AG10803 (cell line): ENCODE results near the gene KRTAP2-2.
"Not testable (repeated sequence)": the region's sequence is repeated elsewhere in the genome, so short reads cannot be mapped to it uniquely, and the experiment has no call there.

Experiments
- DNase-seq: peaks from one replicate; pipeline ENCODE4 v3.0.0; 2010; ENCODE audit warnings: low read depth
- H3K4me3 ChIP-seq: 2 replicates; pipeline ENCODE4 v1.5.1; 2011; ENCODE audit warnings: mild to moderate bottlenecking, low read length, control low read depth
- CTCF ChIP-seq: conservative IDR thresholded peaks from 2 replicates; pipeline ENCODE4 v1.5.1; 2011; ENCODE audit warnings: mild to moderate bottlenecking, low read length, control low read depth, inconsistent platforms

Gene KRTAP2-2

GRCh38 chr17:41058741-41059140 is 3.7 kb upstream of the KRTAP2-2 start:
- no peak for TF ChIP-seq CTCF
- no peak overlapping the region for H3K4me3 ChIP-seq
- no peak for DNase-seq

- TF ChIP-seq CTCF, result no peak
- DNase-seq, result no peak
- no peak overlapping the region for H3K4me3 ChIP-seq
These were observed 2.5 kb upstream of the KRTAP2-2 start for GRCh38 chr17:41057547-41057946.

- not testable (repeated sequence) for H3K4me3 ChIP-seq, DNase-seq
These were observed 474 bp downstream of the KRTAP2-2 start for GRCh38 chr17:41054556-41054955.

GRCh38 chr17:41054025-41054424 is 1.0 kb downstream of the KRTAP2-2 start:
- no peak overlapping the region for H3K4me3 ChIP-seq
- DNase-seq, result no peak
- TF ChIP-seq CTCF, result no peak

- peak; percentile 87 for DNase-seq
- TF ChIP-seq CTCF, result no peak
- H3K4me3 ChIP-seq, result no peak overlapping the region
These were observed 2.5 kb downstream of the KRTAP2-2 start for GRCh38 chr17:41052566-41052965.

GRCh38 chr17:41049110-41049509 is 5.9 kb downstream of the KRTAP2-2 start:
- TF ChIP-seq CTCF, result no peak
- DNase-seq, result peak; percentile 85
- no peak overlapping the region for H3K4me3 ChIP-seq

- peak; percentile 80 for DNase-seq
- no peak for TF ChIP-seq CTCF
- H3K4me3 ChIP-seq, result no peak overlapping the region
These were observed 6.6 kb downstream of the KRTAP2-2 start for GRCh38 chr17:41048441-41048840.

GRCh38 chr17:41046735-41047465 is 8.1 kb downstream of the KRTAP2-2 start, which contains the start of gene KRTAP2-1:
Gene KRTAP2-1 (minus strand): TSS chr17:41047316. CDS start chr17:41047267, 49 bp downstream.
- not testable (repeated sequence) for DNase-seq, H3K4me3 ChIP-seq
